Uterus (tissue), 4 donors: Measurements from ENCODE around the gene TMEM14A. TPM values are rescaled to one million over a fixed set of nuclear protein-coding genes. Genes with fewer than 3 reads are reported as not detected.

ENCODE experiments used
- DNase-seq, 2 donors: peaks; one replicate each; pipeline ENCODE4 v3.0.0-alpha.2; 2019 to 2020
- H3K27ac ChIP-seq, 2 donors: fragments of 200-600 bp; sonication (generic); 1 replicate in 1 of 2; 2 replicates in 1 of 2; pipeline ENCODE4 v1.5.1; 2016 to 2018
- H3K27me3 ChIP-seq, 2 donors: fragments of 200-600 bp; sonication (generic); one replicate each; pipeline ENCODE4 v1.5.1; 2018 to 2019; ENCODE audit warnings: control low read depth in 1 of 2
- H3K36me3 ChIP-seq, 2 donors: fragments of 200-600 bp; sonication (generic); one replicate each; pipeline ENCODE4 v1.5.1; 2019; ENCODE audit warnings: control low read depth in 1 of 2
- H3K4me1 ChIP-seq, 2 donors: fragments of 200-600 bp; sonication (generic); one replicate each; pipeline ENCODE4 v1.5.1; 2018 to 2019; ENCODE audit warnings: control low read depth in 1 of 2
- H3K4me3 ChIP-seq, 2 donors: fragments of 200-600 bp; sonication (generic); 1 replicate in 1 of 2; 2 replicates in 1 of 2; pipeline ENCODE4 v1.5.1; 2018 to 2019; ENCODE audit warnings: mild to moderate bottlenecking in 1 of 2
- H3K9me3 ChIP-seq, 2 donors: fragments of 200-600 bp; sonication (generic); one replicate each; pipeline ENCODE4 v1.5.1; 2019; ENCODE audit warnings: control low read depth in 1 of 2
- CTCF ChIP-seq, 4 experiments: fragments of 200-600 bp in 2 of 4; fragments of 450-650 bp in 2 of 4; sonication (generic) in 2 of 4; IDR thresholded peaks; one replicate each; pipeline ENCODE4 v1.5.1; 2016 to 2019; ENCODE audit warnings: antibody characterized with exemption in 4 of 4, mild to moderate bottlenecking in 2 of 4, moderate library complexity in 1 of 4
- POLR2A ChIP-seq, 2 donors: fragments of 450-650 bp; IDR thresholded peaks; one replicate each; pipeline ENCODE4 v1.6.1; 2016; ENCODE audit warnings: antibody characterized with exemption in 2 of 2, mild to moderate bottlenecking in 1 of 2, moderate library complexity in 1 of 2
- intact Hi-C: fragments of 100-400 bp; cut with DNase I; formaldehyde crosslinking; loops from one replicate; pipeline ENCODE4 v1.15.1; 2023; ENCODE audit warnings: low total_unique reads
- total RNA-seq, 4 donors: library from RNA; depleted of rRNA in 3 of 4; stranded (reverse); fragments of >200 nt in 3 of 4; gene quantifications; one replicate each; pipeline versions ENCODE4 v1.1.0 to v1.2.4, GENCODE V29; 2014 to 2023
- donor health status: DM: yes; HTN: yes; CAD: no.

Gene TMEM14A
- total RNA-seq, 4 donors from 2014 or later: 9.5 to 65.0 (median 32.8) TPM

GRCh38 chr6:52635049-52635577 lies 35.8 kb upstream of the TMEM14A start:
- H3K9me3 ChIP-seq: no peaks in the 10 kb centered on the region
- intact Hi-C loops: no loop called here
- no peak for DNase-seq
- H3K36me3 ChIP-seq: no peaks in the 10 kb centered on the region
- H3K4me3 ChIP-seq: no peak overlapping the region
- TF ChIP-seq CTCF (IDR thresholded peaks at IDR 0.05) (no peak), POLR2A (IDR thresholded peaks at IDR 0.05) (no peak)
- H3K4me1 ChIP-seq: no peaks in the 10 kb centered on the region
- no peaks in the 10 kb centered on the region for H3K27me3 ChIP-seq
- H3K27ac ChIP-seq: no peak overlapping the region

GRCh38 chr6:52636830-52637229 lies 34.1 kb upstream of the TMEM14A start:
- no peak for TF ChIP-seq POLR2A (IDR thresholded peaks at IDR 0.05)
- no peak for TF ChIP-seq CTCF (IDR thresholded peaks at IDR 0.05)
- H3K4me1 ChIP-seq: no peaks in the 10 kb centered on the region
- DNase-seq: no peak
- no peaks in the 10 kb centered on the region for H3K36me3 ChIP-seq
- no peaks in the 10 kb centered on the region for H3K9me3 ChIP-seq
- no peak overlapping the region for H3K27ac ChIP-seq
- H3K27me3 ChIP-seq: no peaks in the 10 kb centered on the region
- intact Hi-C loops: no loop called here
- H3K4me3 ChIP-seq: no peak overlapping the region

DNA sequence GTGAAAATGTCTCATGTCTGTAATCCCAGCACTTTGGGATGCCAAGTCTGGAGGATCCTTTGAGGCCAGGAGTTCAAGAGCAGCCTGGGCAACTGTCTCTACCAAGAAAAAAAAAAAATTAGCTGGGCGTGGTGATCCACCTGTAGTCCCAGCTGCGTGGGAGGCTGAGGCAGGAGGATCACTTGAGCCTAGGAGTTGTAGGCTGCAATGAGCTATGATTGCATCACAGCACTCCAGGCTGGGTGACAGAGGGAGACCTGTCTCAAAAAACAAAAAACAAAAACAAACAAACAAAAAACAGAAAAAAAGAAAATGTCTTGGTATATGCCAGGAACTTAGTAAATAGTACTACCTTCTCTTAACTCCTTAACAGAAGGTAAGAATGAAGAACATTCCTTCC lies 31.4 kb upstream of the TMEM14A start:
- Histone ChIP-seq H3K27ac (no peak overlapping the region), H3K4me3 (no peak overlapping the region), H3K4me1 (no peaks in the 10 kb centered on the region), H3K9me3 (no peaks in the 10 kb centered on the region), H3K27me3 (no peaks in the 10 kb centered on the region), H3K36me3 (no peaks in the 10 kb centered on the region)
- no peak for DNase-seq
- TF ChIP-seq CTCF (IDR thresholded peaks at IDR 0.05): no peak
- no peak for TF ChIP-seq POLR2A (IDR thresholded peaks at IDR 0.05)
- intact Hi-C loops: no loop called here

- Histone ChIP-seq H3K36me3 (no peaks in the 10 kb centered on the region), H3K27ac (no peak overlapping the region), H3K27me3 (no peaks in the 10 kb centered on the region), H3K9me3 (no peaks in the 10 kb centered on the region), H3K4me3 (no peak overlapping the region), H3K4me1 (no peaks in the 10 kb centered on the region)
- intact Hi-C loops: no loop called here
- no peak for DNase-seq
- TF ChIP-seq POLR2A (IDR thresholded peaks at IDR 0.05): no peak
- TF ChIP-seq CTCF (IDR thresholded peaks at IDR 0.05): no peak
These were observed 30.7 kb upstream of the TMEM14A start for GRCh38 chr6:52640170-52640569.

DNA sequence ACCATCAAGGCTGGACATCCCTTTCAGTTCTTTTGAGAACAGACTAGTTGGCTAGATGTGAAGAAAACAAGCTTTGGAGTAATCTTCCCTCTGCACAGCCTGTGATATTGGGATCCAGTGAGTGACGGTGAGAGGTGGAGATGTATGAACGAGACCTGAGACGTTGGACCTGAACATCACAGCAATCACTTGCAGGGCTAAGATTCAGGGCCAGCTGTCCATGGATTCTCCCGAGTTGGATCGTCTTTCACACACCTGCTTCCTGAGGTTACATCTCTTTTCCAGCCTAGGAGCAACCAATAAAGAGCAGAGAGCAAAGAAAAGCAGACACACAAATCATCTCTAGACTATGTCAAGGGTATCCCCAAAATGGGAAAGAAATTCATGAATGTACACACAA lies 30.0 kb upstream of the TMEM14A start:
- no peak for DNase-seq
- Histone ChIP-seq H3K36me3 (no peaks in the 10 kb centered on the region), H3K27ac (no peak overlapping the region), H3K4me3 (no peak overlapping the region), H3K4me1 (no peaks in the 10 kb centered on the region), H3K27me3 (no peaks in the 10 kb centered on the region), H3K9me3 (no peaks in the 10 kb centered on the region)
- intact Hi-C loops: no loop called here
- TF ChIP-seq POLR2A (IDR thresholded peaks at IDR 0.05): no peak
- no peak for TF ChIP-seq CTCF (IDR thresholded peaks at IDR 0.05)
